GM15510 (cell line): ENCODE results near the gene NUP107.

ENCODE experiments used
- POLR2A ChIP-seq: IDR thresholded peaks from 3 replicates; pipeline ENCODE4 v1.6.1; 2011; ENCODE audit warnings: borderline replicate concordance; ENCODE audit not compliant: insufficient read length; ENCODE audit errors: extremely low read depth

The NUP107 gene

DNA sequence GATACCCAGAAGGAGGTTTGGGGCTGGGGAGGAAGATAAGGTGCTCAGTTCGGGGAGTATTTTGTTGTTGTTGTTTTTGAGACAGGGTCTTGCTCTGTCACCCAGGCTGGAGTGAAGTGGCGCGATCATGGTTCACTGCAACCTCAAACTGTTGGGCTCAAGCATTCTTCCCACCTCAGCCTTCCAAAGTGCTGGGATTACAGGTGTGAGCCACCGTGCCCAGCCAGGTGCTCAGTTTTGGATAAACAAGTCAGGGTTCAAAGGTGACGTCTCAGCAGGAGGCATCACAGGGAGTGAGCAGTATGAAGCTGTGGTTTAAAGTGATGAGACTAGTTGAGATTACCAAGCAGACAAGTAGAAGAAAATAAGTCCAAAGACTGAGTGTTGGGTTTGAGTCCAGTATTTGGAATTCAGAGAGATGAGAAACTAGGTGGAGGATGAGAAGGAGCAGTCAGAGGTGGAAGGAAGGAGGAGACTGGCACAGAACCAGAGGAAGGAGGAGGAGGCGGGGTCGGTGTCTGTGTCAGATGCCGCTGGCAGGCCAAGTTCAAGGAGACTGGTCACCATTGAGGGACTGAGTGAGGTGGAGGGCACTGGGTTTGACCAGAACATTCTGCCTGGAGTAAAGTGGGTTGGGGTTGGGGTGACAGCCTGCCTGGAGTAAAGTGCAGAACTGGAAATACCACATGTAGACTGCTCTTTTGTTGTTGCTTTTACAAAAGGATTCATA, 75.3 kb downstream of the NUP107 start:
- no peak for TF ChIP-seq POLR2A

- no peak for TF ChIP-seq POLR2A
Observed at GRCh38 chr12:68762691-68763090, 75.9 kb downstream of the NUP107 start.

GRCh38 chr12:68765696-68766095, 78.9 kb downstream of the NUP107 start:
- TF ChIP-seq POLR2A, result no peak

- TF ChIP-seq POLR2A, result no peak
Observed at GRCh38 chr12:68766646-68767045, 79.9 kb downstream of the NUP107 start.

GRCh38 chr12:68767191-68767590, 80.4 kb downstream of the NUP107 start:
- TF ChIP-seq POLR2A, result no peak

DNA sequence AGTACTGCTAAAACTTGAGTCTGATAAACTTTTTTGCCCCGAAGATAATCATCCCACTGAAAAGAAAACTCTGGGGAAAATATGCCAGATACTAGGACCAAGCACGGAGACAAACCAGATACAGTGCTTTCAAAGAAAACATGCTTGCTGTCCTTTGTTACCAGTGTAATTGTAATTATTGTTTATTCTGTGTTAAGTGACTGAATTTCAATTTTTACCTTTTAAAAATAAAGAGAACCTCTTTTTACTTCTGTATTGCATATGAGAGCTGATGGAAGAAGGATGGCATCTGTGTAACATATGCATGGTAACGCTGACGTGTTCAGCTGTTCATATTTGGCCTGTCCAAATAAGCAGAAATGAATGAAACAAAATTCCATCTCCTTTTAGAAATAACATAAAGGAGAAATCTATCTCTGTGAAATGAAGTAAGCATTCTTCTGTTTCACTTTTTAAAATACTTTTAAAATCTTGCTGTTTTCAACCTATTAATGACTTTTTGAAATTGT, 81.7 kb downstream of the NUP107 start:
- no peak for TF ChIP-seq POLR2A

DNA sequence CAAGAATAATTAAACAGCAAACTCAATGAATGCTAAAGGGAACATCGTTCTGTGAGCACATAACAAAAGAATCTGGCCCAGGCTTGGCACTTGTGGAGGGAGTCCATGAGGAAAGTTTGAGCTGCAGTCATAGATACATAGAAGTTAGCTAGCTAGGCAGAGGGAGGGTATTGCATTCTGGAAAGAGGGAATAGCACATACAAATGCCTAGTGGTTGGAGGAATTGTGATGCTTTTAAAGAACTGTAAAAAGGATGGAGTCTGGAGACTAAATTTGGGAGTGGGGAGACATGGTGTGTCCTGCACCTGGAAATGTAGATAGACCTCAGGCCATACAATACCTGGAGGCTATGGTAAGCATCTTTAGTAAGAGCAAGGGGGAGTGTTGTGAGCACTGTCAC, 83.2 kb downstream of the NUP107 start:
- TF ChIP-seq POLR2A, result no peak

GRCh38 chr12:68771223-68771925, 84.6 kb downstream of the NUP107 start:
- TF ChIP-seq POLR2A, result no peak

DNA sequence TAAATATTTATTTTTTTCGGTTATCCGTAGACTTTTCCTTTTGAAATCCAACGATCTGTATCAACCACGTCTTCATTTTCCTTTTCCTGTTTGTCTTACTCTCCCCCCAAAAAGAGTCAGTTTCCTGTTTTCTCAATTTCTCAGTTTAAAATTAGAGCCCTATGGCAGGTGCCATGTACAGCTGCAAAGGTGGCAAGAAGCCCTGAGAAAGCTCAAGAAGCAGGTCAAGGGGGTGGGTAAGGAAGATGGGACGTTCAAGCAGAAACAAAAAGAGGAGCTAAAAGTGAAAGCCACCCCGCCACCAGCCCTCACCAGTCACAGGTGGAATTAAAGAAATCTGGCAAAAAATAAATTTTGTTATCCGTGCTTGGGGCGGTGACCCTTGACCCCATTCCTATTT, 85.9 kb downstream of the NUP107 start:
- TF ChIP-seq POLR2A, result no peak

DNA sequence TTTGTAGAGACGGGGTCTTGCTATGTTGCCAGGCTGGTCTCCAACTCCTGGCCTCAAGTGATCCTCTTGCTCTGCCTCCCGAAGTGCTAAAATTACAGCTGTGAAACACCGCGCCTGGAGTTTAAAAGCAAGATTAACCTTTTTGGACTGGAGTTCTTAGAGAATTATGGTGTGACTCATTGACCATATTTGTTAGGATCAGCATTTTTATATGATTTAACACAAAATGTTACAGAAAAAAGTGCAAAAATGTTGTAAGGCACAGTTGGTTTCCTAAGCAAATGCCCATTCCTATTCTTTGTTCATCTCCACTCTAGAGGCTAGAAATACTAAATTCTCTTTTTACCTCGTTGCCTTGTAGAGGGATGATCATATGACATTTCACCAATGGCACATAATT, 86.8 kb downstream of the NUP107 start:
- no peak for TF ChIP-seq POLR2A

DNA sequence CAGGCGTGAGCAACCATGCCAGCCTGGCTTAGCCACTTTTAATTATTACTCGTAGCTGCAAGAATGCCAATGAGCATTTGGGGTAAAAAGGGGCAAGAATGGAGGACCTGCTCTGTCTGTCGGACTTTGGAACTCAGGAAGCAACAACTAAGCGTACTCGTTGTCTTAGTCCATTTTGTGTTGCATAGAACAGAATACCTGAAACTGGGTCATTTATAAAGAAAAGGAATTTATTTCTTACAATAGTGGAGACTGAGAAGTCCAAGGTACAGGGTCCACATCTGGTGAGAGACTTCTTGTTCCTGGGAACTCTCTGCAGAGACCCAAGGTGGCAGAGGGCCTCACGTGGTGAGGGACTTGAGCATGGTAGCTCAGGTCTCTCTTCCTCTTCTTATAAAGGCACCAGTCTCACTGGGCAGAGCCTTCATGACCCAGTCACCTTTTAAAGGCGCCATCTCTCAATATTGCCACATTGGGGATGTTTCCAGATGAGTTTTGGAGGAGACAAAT, 88.4 kb downstream of the NUP107 start:
- TF ChIP-seq POLR2A, result no peak

DNA sequence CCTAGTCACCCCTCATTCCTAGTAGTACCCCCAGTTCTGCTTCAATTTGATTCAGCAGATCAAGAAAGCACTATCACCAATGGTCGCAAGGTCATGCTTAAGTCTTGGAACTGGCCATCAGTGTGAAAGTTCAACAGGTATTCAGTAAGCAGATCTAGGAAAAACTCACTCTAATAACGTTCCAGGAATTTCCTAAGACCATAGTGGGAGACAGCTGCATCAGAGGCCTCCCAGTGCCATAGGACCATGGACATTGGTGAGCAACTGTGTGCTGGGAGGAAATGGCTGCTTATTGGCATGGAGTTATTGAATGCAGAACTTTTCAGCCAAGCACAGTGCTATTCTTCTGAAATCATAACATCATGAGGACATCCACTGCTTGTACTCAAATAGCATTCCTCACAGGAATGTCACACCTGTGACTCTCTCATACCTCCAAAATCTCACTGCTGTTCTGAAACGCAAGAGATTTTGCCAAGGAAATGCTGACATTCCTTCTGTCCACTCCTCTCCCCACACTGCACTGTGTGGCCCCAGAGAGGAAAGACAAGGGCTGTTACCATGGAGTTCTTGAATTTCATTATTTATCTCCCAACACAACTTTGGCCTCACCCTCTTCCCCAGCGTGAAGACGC, 90.3 kb downstream of the NUP107 start:
- no peak for TF ChIP-seq POLR2A

DNA sequence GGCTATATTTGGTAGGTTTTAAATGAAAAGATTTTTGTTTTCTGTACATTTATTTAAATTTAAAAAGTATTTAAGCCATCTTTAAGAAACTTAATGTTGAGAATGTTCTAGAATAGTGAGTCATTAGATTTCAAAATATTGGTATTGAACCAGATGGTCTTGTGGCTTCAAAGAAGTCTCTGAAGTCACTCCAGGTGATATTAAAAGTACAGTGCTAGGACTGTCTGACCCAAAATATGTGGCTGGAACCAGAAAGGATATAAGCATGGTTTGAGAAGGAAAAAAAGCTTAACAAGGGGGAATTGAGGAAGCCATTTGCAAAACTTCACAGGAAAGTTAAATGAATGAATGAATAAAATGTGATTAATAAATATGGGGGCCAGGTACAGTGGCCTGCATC, 92.5 kb downstream of the NUP107 start:
- no peak for TF ChIP-seq POLR2A

DNA sequence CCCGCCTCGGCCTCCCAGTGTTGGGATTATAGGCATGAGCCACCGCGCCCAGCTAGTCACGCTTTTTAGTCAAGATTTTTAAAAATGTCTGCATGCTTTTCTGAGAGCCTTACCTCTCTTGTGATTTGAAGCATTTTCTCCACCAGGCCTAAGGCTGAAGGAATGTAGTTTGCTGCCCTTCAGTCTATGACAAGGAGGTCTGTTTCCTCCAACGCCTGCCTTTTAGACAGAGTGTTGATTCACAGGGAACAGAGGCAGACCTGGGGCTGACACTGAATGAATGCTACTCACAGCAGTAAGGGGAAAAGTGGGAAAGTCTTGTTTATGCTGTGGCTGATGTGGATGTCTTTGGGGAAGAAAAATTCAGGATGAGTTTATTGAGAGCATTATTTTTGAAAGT, 94.0 kb downstream of the NUP107 start:
- no peak for TF ChIP-seq POLR2A

- TF ChIP-seq POLR2A, result no peak
Observed at GRCh38 chr12:68781728-68782127, 95.0 kb downstream of the NUP107 start.
